ENCODE data around the gene OSBPL7. TPM values are rescaled to one million over a fixed set of nuclear protein-coding genes. Genes with fewer than 3 reads are reported as not detected.

OSBPL7 gene
- total and polyA plus RNA-seq, 4 donors: 0.51 to 2.4 (median 1.4) TPM

GRCh38 chr17:47818002-47818695 lies 3.4 kb downstream of the OSBPL7 start:
- H3K36me3 ChIP-seq (ENCODE audit: control insufficient read depth in 4 of 4, insufficient read depth in 3 of 4, low read depth in 1 of 4, low read length in 3 of 4): peaks cover 0 to 9% (median 2%) of the 10 kb centered on the region in 4 donors
- TF ChIP-seq REST (IDR thresholded peaks at IDR 0.05) (no peak), FOXA1 (IDR thresholded peaks at IDR 0.05) (no peak), HNF4G (IDR thresholded peaks at IDR 0.05) (no peak), FOXA2 (IDR thresholded peaks at IDR 0.05) (no peak), NR2F2 (IDR thresholded peaks at IDR 0.05) (no peak), TAF1 (conservative IDR thresholded peaks at IDR 0.05) (no peak), RAD21 (IDR thresholded peaks at IDR 0.05) (no peak), GABPA (IDR thresholded peaks at IDR 0.05 in 1 of 2, conservative IDR thresholded peaks at IDR 0.05 in 1 of 2) (no peak), RXRA (IDR thresholded peaks at IDR 0.05) (no peak), HNF4A (conservative IDR thresholded peaks at IDR 0.05) (no peak), SP1 (IDR thresholded peaks at IDR 0.05) (no peak), EGR1 (IDR thresholded peaks at IDR 0.05; ENCODE audit: low read depth in 2 of 2) (no peak), JUND (IDR thresholded peaks at IDR 0.05) (no peak), YY1 (IDR thresholded peaks at IDR 0.05) (no peak)
- TF ChIP-seq, protein P1, sequence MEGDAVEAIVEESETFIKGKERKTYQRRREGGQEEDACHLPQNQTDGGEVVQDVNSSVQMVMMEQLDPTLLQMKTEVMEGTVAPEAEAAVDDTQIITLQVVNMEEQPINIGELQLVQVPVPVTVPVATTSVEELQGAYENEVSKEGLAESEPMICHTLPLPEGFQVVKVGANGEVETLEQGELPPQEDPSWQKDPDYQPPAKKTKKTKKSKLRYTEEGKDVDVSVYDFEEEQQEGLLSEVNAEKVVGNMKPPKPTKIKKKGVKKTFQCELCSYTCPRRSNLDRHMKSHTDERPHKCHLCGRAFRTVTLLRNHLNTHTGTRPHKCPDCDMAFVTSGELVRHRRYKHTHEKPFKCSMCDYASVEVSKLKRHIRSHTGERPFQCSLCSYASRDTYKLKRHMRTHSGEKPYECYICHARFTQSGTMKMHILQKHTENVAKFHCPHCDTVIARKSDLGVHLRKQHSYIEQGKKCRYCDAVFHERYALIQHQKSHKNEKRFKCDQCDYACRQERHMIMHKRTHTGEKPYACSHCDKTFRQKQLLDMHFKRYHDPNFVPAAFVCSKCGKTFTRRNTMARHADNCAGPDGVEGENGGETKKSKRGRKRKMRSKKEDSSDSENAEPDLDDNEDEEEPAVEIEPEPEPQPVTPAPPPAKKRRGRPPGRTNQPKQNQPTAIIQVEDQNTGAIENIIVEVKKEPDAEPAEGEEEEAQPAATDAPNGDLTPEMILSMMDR (IDR thresholded peaks at IDR 0.05; ENCODE audit: low read depth, low read length, missing input control): no peak
- TF ChIP-seq, protein P2, sequence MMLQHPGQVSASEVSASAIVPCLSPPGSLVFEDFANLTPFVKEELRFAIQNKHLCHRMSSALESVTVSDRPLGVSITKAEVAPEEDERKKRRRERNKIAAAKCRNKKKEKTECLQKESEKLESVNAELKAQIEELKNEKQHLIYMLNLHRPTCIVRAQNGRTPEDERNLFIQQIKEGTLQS (IDR thresholded peaks at IDR 0.05): no peak
- TF ChIP-seq, protein P3, sequence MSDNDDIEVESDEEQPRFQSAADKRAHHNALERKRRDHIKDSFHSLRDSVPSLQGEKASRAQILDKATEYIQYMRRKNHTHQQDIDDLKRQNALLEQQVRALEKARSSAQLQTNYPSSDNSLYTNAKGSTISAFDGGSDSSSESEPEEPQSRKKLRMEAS (IDR thresholded peaks at IDR 0.05): no peak
- TF ChIP-seq, protein P4, sequence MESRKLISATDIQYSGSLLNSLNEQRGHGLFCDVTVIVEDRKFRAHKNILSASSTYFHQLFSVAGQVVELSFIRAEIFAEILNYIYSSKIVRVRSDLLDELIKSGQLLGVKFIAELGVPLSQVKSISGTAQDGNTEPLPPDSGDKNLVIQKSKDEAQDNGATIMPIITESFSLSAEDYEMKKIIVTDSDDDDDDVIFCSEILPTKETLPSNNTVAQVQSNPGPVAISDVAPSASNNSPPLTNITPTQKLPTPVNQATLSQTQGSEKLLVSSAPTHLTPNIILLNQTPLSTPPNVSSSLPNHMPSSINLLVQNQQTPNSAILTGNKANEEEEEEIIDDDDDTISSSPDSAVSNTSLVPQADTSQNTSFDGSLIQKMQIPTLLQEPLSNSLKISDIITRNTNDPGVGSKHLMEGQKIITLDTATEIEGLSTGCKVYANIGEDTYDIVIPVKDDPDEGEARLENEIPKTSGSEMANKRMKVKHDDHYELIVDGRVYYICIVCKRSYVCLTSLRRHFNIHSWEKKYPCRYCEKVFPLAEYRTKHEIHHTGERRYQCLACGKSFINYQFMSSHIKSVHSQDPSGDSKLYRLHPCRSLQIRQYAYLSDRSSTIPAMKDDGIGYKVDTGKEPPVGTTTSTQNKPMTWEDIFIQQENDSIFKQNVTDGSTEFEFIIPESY (IDR thresholded peaks at IDR 0.05): no peak
- no peak overlapping the region for H3K4me3 ChIP-seq (ENCODE audit: low read depth in 1 of 3, low read length in 3 of 3)

More at GRCh38 chr17:47818002-47818695, 3.4 kb downstream of the OSBPL7 start:
- WGBS: 91% methylated on average over 11 of the region's 11 CpGs
- Histone ChIP-seq H3K27ac (ENCODE audit: low read depth in 1 of 2, low read length in 2 of 2) (no peak overlapping the region), H3K4me1 (ENCODE audit: control insufficient read depth in 4 of 4, insufficient read depth in 4 of 4, low read length in 3 of 4) (peaks cover 0 to 19% (median 5%) of the 10 kb centered on the region in 4 donors), H3K27me3 (ENCODE audit: control insufficient read depth in 4 of 4, insufficient read depth in 4 of 4, low read length in 3 of 4) (no peaks in the 10 kb centered on the region), H3K9ac (ENCODE audit: low read depth in 1 of 2, low read length in 2 of 2) (no peak overlapping the region), H3K9me3 (ENCODE audit: control insufficient read depth in 4 of 4, low read length in 3 of 4) (no peaks in the 10 kb centered on the region)
- DNase-seq (ENCODE audit: low spot score): no peak

Measured in liver (tissue), 9 donors.